Psoas muscle (tissue), 8 donors: ENCODE data around the gene AGTR1. TPM values are rescaled to one million over a fixed set of nuclear protein-coding genes. Genes with fewer than 3 reads are reported as not detected.

Experiments
- ATAC-seq, 4 donors: fragments of 200-7000 bp; cut with Tn5 transposase; one replicate each; pipeline ENCODE4 v1.9.1; 2020; ENCODE audit warnings: moderate library complexity in 3 of 4, mild to moderate bottlenecking in 2 of 4
- DNase-seq, 2 donors: peaks; one replicate each; pipeline ENCODE4 v3.0.0-alpha.2; 2020
- H3K27ac ChIP-seq: fragments of 200-600 bp; one replicate; pipeline ENCODE4 v1.8.0; 2022
- H3K27me3 ChIP-seq, 3 donors: fragments of 200-600 bp in 1 of 3; one replicate each; pipeline versions ENCODE4 v1.6.1 to v1.8.0; 2013 to 2022; ENCODE audit warnings: low read length in 2 of 3, mild to moderate bottlenecking in 2 of 3, moderate library complexity in 1 of 3; ENCODE audit not compliant: insufficient read depth in 3 of 3
- H3K36me3 ChIP-seq, 2 donors: fragments of 200-600 bp in 1 of 2; one replicate each; pipeline versions ENCODE4 v1.6.1 to v1.8.0; 2013 to 2022; ENCODE audit warnings: low read depth in 1 of 2, mild to moderate bottlenecking in 1 of 2, moderate library complexity in 1 of 2; ENCODE audit not compliant: insufficient read depth in 1 of 2
- H3K4me1 ChIP-seq: fragments of 200-600 bp; one replicate; pipeline ENCODE4 v1.8.0; 2022
- H3K4me3 ChIP-seq: fragments of 200-600 bp; one replicate; pipeline ENCODE4 v1.8.0; 2022; ENCODE audit warnings: mild to moderate bottlenecking
- H3K9me3 ChIP-seq: fragments of 200-600 bp; one replicate; pipeline ENCODE4 v1.8.0; 2022
- whole genome bisulfite sequencing, 3 donors: extraction: QIAGEN DNeasy Blood & Tissue Kit; methylation state at CpG; one replicate each; pipeline versions ENCODE4 v1.1.6 to v1.1.7; 2013; 5-methylcytosine and 5-hydroxymethylcytosine counted together
- intact Hi-C, 2 donors: fragments of 100-400 bp; cut with DNase I; formaldehyde crosslinking; loops; one replicate each; pipeline versions ENCODE4 v1.11.0 to v1.14.2; 2022
- polyA plus RNA-seq, 3 donors: library from polyadenylated mRNA; stranded (reverse); fragments of 200-250 nt; gene quantifications; one replicate each; pipeline ENCODE4 v1.2.3, GENCODE V29; 2013
- total RNA-seq, 4 donors: library from RNA; stranded (reverse); fragmentation: NEBNext Ultra II Directional in 2 of 4; extraction: Animal tissue kit (Norgen Biotek cat#: 25700) in 2 of 4; gene quantifications; one replicate each; pipeline versions ENCODE4 v1.2.1 to v1.2.4, GENCODE V29; 2021 to 2023
- TF ChIP-seq, protein P1 (sequence below): fragments of 200-600 bp; IDR thresholded peaks from one replicate; pipeline ENCODE4 v1.8.0; 2022; ENCODE audit warnings: antibody characterized with exemption
- donor health status: healthy with polysubstance abuse.
- donor health status: DM: no; HTN: no; CAD: no; lungs with moderate emphysema.
- donor health status: Bipolar disorder and iron deficiency.
- donor health status: healthy.
- donor health status: DM: yes; HTN: yes; CAD: no.
- donor health status: DM: no; HTN: no; CAD: no.
- donor health status: DM: no; HTN: no; CAD: no.
- donor health status: DM: yes; HTN: yes; CAD: no.

AGTR1 gene
- total and polyA plus RNA-seq, 7 donors = 3.1 to 11.4 (median 7.2) TPM

DNA sequence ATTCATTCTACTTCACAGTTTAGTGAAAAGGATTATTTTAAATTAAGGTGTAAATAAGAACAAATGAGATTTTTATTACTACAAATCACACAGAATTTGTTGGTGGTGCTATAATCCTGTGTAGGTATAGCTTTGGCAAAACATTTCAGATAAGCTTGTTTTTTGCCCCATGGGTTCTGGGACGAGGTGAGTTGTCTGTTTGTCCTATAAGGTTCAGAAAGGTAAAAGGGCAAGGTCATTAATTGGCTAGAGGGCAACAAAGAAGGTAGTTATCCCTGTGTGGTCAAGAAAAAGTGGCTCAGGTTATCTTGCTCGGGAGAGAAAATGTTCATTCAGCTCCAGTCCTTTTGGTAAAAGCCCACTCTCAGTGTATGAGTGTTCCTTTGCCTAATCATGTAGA, 23.2 kb downstream of the AGTR1 start:
- Histone ChIP-seq H3K27ac (no peak overlapping the region), H3K4me1 (no peaks in the 10 kb centered on the region), H3K36me3 (no peaks in the 10 kb centered on the region), H3K27me3 (no peaks in the 10 kb centered on the region), H3K9me3 (no peaks in the 10 kb centered on the region), H3K4me3 (no peak overlapping the region)
- ATAC-seq (no peak), DNase-seq (no peak)
- TF ChIP-seq, protein P1, sequence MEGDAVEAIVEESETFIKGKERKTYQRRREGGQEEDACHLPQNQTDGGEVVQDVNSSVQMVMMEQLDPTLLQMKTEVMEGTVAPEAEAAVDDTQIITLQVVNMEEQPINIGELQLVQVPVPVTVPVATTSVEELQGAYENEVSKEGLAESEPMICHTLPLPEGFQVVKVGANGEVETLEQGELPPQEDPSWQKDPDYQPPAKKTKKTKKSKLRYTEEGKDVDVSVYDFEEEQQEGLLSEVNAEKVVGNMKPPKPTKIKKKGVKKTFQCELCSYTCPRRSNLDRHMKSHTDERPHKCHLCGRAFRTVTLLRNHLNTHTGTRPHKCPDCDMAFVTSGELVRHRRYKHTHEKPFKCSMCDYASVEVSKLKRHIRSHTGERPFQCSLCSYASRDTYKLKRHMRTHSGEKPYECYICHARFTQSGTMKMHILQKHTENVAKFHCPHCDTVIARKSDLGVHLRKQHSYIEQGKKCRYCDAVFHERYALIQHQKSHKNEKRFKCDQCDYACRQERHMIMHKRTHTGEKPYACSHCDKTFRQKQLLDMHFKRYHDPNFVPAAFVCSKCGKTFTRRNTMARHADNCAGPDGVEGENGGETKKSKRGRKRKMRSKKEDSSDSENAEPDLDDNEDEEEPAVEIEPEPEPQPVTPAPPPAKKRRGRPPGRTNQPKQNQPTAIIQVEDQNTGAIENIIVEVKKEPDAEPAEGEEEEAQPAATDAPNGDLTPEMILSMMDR = no peak
- WGBS, 3 donors = 74 to 84% (median 75%) methylated on average over 2 of the region's 2 CpGs
- intact Hi-C loops = loop anchor here in 1 of 2 donors (5.0 to 10.0 kb wide), 2 partner anchors 224 to 339 kb away; no protein-coding TSS in a partner anchor

DNA sequence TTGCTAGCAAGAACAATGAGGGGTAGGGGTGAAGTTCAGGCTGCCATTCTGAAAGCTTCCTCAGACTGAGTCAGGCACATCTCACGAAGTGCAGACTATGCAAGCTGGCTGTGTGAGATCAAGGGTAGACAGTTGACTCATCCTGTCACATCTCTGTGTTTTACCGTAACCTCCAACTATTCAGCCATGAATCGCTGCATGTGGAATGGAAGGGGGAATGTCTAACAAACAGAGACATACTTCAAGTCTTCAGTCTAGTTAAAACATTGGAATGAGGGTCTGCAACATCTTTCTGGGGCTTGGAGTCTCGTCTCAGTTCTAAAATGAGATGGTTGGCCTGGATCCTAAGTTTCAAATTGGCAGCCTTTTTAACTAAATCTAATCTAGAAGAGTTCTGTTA, 25.9 kb downstream of the AGTR1 start:
- Histone ChIP-seq H3K36me3 (no peaks in the 10 kb centered on the region), H3K27ac (no peak overlapping the region), H3K27me3 (no peaks in the 10 kb centered on the region), H3K4me3 (no peak overlapping the region), H3K4me1 (no peaks in the 10 kb centered on the region), H3K9me3 (no peaks in the 10 kb centered on the region)
- TF ChIP-seq, protein P1 = no peak
- 64 to 67% (median 67%) methylated on average over 4 of the region's 4 CpGs for WGBS, 3 donors
- DNase-seq (no peak), ATAC-seq (peak in 1 of 4 donors; percentile 40)
- intact Hi-C loops = loop anchor here in 1 of 2 donors (5.0 to 10.0 kb wide), 2 partner anchors 221 to 341 kb away; no protein-coding TSS in a partner anchor

DNA sequence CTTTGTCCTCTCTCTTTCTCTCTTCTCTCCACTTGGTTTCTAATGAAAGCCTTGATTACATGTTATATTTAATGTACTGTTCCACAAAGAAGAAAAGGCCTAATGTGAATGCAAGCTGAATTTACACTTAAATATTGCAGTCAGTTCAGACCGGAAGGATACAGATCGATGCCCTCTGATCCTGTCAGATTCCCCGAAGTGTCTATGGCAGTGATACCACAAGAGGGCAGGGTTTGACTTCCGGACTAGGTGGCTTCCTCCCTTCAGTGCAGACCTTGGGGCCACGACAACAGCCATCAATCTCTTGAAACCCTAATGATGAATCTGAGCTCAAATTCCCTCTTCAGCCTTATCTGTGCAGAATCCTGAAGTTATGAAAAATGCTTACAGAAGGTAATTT, 29.5 kb downstream of the AGTR1 start:
- TF ChIP-seq, protein P1 = peak; percentile 23

DNA sequence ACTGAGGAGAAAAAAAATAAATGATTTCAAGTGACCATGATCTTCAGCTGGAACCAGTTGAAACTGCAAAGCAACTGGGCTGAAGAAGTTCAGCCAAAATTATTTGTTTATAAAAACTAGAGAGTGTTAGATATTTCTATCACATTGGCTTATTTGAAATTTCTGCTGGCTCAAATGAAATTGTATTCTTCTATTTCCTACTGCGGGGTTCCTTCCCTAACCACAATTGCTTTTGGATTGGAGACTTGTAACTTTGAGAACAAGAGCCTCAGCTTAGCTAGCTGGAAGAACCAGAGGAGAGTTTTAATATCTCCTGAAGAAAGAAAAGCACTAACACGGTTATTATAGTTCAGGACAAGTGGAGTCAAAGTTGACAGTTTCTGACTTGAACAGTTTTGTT, 31.1 kb downstream of the AGTR1 start:
- Histone ChIP-seq H3K4me1 (no peaks in the 10 kb centered on the region), H3K27ac (no peak overlapping the region), H3K4me3 (no peak overlapping the region), H3K27me3 (no peaks in the 10 kb centered on the region), H3K9me3 (no peaks in the 10 kb centered on the region), H3K36me3 (no peaks in the 10 kb centered on the region)
- WGBS, 3 donors = 53 to 58% (median 58%) methylated on average over 2 of the region's 2 CpGs
- intact Hi-C loops = loop anchor here in 1 of 2 donors (10.0 kb wide), 1 partner anchor 216 kb away; no protein-coding TSS in a partner anchor
- no peak for DNase-seq
- TF ChIP-seq, protein P1 = no peak
- no peak for ATAC-seq

More for the DNA sequence above, 29.5 kb downstream of the AGTR1 start:
- Histone ChIP-seq H3K27me3 (no peaks in the 10 kb centered on the region), H3K4me1 (no peaks in the 10 kb centered on the region), H3K27ac (no peak overlapping the region), H3K36me3 (no peaks in the 10 kb centered on the region), H3K9me3 (no peaks in the 10 kb centered on the region), H3K4me3 (no peak overlapping the region)
- intact Hi-C loops = loop anchor here in 1 of 2 donors (10.0 kb wide), 1 partner anchor 218 kb away; no protein-coding TSS in a partner anchor
- no peak for DNase-seq
- 29 to 43% (median 31%) methylated on average over 5 of the region's 5 CpGs for WGBS, 3 donors
- ATAC-seq = peak in 2 of 4 donors; percentile 56 to 65
